K562 (cell line): ENCODE data around the gene STK4. TPM values are rescaled to one million over a fixed set of nuclear protein-coding genes. Genes with fewer than 3 reads are reported as not detected.

ENCODE experiments used
- ATAC-seq: fragments of 200-7000 bp; cut with Tn5 transposase; 3 replicates; pipeline ENCODE4 v1.9.1; 2020; ENCODE audit warnings: moderate library complexity
- BruUV-seq: library from RNA; stranded (reverse); fragments of 400-500 nt; replicated peaks from 2 replicates; lab custom pipeline; 2021; lab: Mats Ljungman, UMichigan
- CTCF ChIA-PET: fragments of 300-600 bp; formaldehyde crosslinking; extraction: SDS; loops from one replicate; lab custom pipeline; 2021; ENCODE audit warnings: low intra/inter-chr PET ratio; lab: Yijun Ruan, JAX
- POLR2A ChIA-PET: fragments of 300-600, 350-650 bp; sonication (Branson Sonifier 250); formaldehyde crosslinking; extraction: SDS; loops from one replicate; lab custom pipeline; 2021; ENCODE audit warnings: antibody characterized with exemption, inconsistent platforms; lab: Yijun Ruan, JAX
- DNase-seq, 4 experiments: peaks; one replicate each; pipeline versions ENCODE4 v3.0.0 to v3.0.0-alpha.2; 2011 to 2018; ENCODE audit warnings: low spot score in 3 of 4, mixed read lengths in 3 of 4; ENCODE audit errors: extremely low read depth in 1 of 4
- FAIRE-seq: peaks from 2 replicates; lab custom pipeline; 2011; peaks lifted over from hg19 to GRCh38; lab: Jason Lieb, UNC
- H2AFZ ChIP-seq: 2 replicates; pipeline ENCODE4 v1.6.0; 2011; ENCODE audit warnings: low read depth, low read length, control low read depth, inconsistent platforms
- H3K27ac ChIP-seq: fragments of 200-600 bp; 3 replicates; pipeline ENCODE4 v1.8.0; 2011; ENCODE audit warnings: low read depth, mild to moderate bottlenecking, control low read depth, inconsistent platforms, low read length, moderate library complexity, mixed read lengths; ENCODE audit errors: extremely low read depth
- H3K27me3 ChIP-seq, 2 experiments: fragments of 300-600 bp in 1 of 2; 2 replicates in 1 of 2; 3 replicates in 1 of 2; pipeline versions ENCODE4 v1.6.0 to v1.8.0; 2011; ENCODE audit warnings: inconsistent platforms in 2 of 2, low read length in 2 of 2, mild to moderate bottlenecking in 1 of 2, mixed read lengths in 1 of 2, moderate library complexity in 1 of 2; ENCODE audit not compliant: control insufficient read depth in 2 of 2, insufficient read depth in 2 of 2
- H3K36me3 ChIP-seq: fragments of 300-600 bp; 3 replicates; pipeline ENCODE4 v1.8.0; 2011; ENCODE audit warnings: mild to moderate bottlenecking, low read length, inconsistent platforms; ENCODE audit not compliant: control insufficient read depth, insufficient read depth
- H3K4me1 ChIP-seq, 2 experiments: fragments of 200-600 bp in 1 of 2; replicated peaks in 1 of 2; 2 replicates in 1 of 2; 3 replicates in 1 of 2; pipeline versions ENCODE4 v1.5.1 to v1.8.0; 2011; ENCODE audit warnings: inconsistent platforms in 2 of 2, low read length in 2 of 2, mild to moderate bottlenecking in 1 of 2, mixed read lengths in 1 of 2, moderate library complexity in 1 of 2; ENCODE audit not compliant: control insufficient read depth in 2 of 2, insufficient read depth in 2 of 2
- H3K4me2 ChIP-seq: 2 replicates; pipeline ENCODE4 v1.6.1; 2011; ENCODE audit warnings: low read length, control low read depth, inconsistent platforms, mixed read lengths; ENCODE audit not compliant: insufficient read depth
- H3K4me3 ChIP-seq: fragments of 200-600 bp; sonication (generic), shearing (Covaris generic); 2 replicates; pipeline ENCODE4 v1.5.1; 2016; ENCODE audit warnings: control low read depth, inconsistent platforms
- H3K79me2 ChIP-seq: fragments of 200-600 bp; 3 replicates; pipeline ENCODE4 v1.8.0; 2011; ENCODE audit warnings: low read length, inconsistent platforms; ENCODE audit not compliant: control insufficient read depth, insufficient read depth
- H3K9ac ChIP-seq, 2 experiments: 2 replicates each; pipeline versions ENCODE4 v1.6.0 to v1.6.1; 2011; ENCODE audit warnings: low read depth in 2 of 2, low read length in 2 of 2, control low read depth in 1 of 2, inconsistent platforms in 1 of 2, mild to moderate bottlenecking in 1 of 2, mixed read lengths in 1 of 2; ENCODE audit not compliant: insufficient read depth in 1 of 2
- H3K9me1 ChIP-seq: one replicate; pipeline ENCODE4 v1.6.0; 2011; ENCODE audit warnings: inconsistent platforms, mild to moderate bottlenecking, low read length, moderate library complexity; ENCODE audit not compliant: control insufficient read depth, insufficient read depth
- H3K9me3 ChIP-seq: replicated peaks from 2 replicates; pipeline ENCODE4 v1.5.1; 2011; ENCODE audit warnings: low read depth, low read length, inconsistent platforms; ENCODE audit not compliant: control insufficient read depth, insufficient read depth
- H4K20me1 ChIP-seq: replicated peaks from 2 replicates; pipeline ENCODE4 v1.6.1; 2011; ENCODE audit warnings: low read length, inconsistent platforms, mixed read lengths; ENCODE audit not compliant: control insufficient read depth, insufficient read depth
- CC2D1A ChIP-seq: fragments of 450-650 bp; IDR thresholded peaks from 2 replicates; pipeline ENCODE4 v1.6.1; 2017; ENCODE audit warnings: mild to moderate bottlenecking
- EHMT2 ChIP-seq: fragments of 450-650 bp; IDR thresholded peaks from 2 replicates; pipeline ENCODE4 v1.6.1; 2018; ENCODE audit warnings: antibody characterized with exemption
- HCFC1 ChIP-seq: IDR thresholded peaks from 2 replicates; pipeline ENCODE4 v1.6.1; 2012; ENCODE audit warnings: low read depth, low read length, improper control_type of control experiment
- HLTF ChIP-seq: fragments of 450-650 bp; IDR thresholded peaks from 2 replicates; pipeline ENCODE4 v1.6.1; 2016
- MCM7 ChIP-seq, 2 experiments: fragments of 450-650 bp; IDR thresholded peaks; 2 replicates each; pipeline ENCODE4 v1.6.1; 2016 to 2018
- MYC ChIP-seq, 2 experiments: fragments of 250-450 bp in 1 of 2; sonication (Bioruptor Pico) in 1 of 2; IDR thresholded peaks; 2 replicates each; pipeline versions ENCODE4 v1.5.1 to v1.6.1; 2012 to 2021; ENCODE audit warnings: low read depth in 2 of 2, borderline replicate concordance in 1 of 2, improper control_type of control experiment in 1 of 2, low read length in 1 of 2, mild to moderate bottlenecking in 1 of 2, moderate library complexity in 1 of 2
- NCOA4 ChIP-seq: fragments of 450-650 bp; IDR thresholded peaks from 2 replicates; pipeline ENCODE4 v1.6.1; 2018; ENCODE audit warnings: mild to moderate bottlenecking; ENCODE audit not compliant: partially characterized antibody
- NFRKB ChIP-seq: fragments of 450-650 bp; IDR thresholded peaks from 2 replicates; pipeline ENCODE4 v1.6.1; 2016; ENCODE audit warnings: low read depth
- PHB ChIP-seq: fragments of 250-450 bp; sonication (Bioruptor Pico); IDR thresholded peaks from 2 replicates; pipeline ENCODE4 v1.5.0; 2021
- POLR2B ChIP-seq: fragments of 450-650 bp; IDR thresholded peaks from 2 replicates; pipeline ENCODE4 v1.6.1; 2018; ENCODE audit warnings: low read depth; ENCODE audit not compliant: partially characterized antibody
- PRPF4 ChIP-seq: fragments of 200-400 bp; formaldehyde crosslinking; IDR thresholded peaks from one replicate; pipeline ENCODE4 v1.6.1; 2017; ENCODE audit warnings: low read length, low read depth, mild to moderate bottlenecking; ENCODE audit not compliant: insufficient read depth, poor library complexity, severe bottlenecking
- SMARCE1 ChIP-seq: fragments of 450-650 bp; IDR thresholded peaks from 2 replicates; pipeline ENCODE4 v1.7.1; 2016; ENCODE audit warnings: mild to moderate bottlenecking
- TCF3 ChIP-seq: sonication (generic); formaldehyde crosslinking; IDR thresholded peaks from 2 replicates; pipeline ENCODE4 v1.4.0; 2020; ENCODE audit warnings: mild to moderate bottlenecking, missing genetic modification reagents
- ZNF347 ChIP-seq: fragments of 450-650 bp; formaldehyde crosslinking; IDR thresholded peaks from 2 replicates; pipeline ENCODE4 v1.4.0; 2020; ENCODE audit warnings: low read depth, mild to moderate bottlenecking, moderate library complexity
- ZNF431 ChIP-seq: sonication (generic); formaldehyde crosslinking; IDR thresholded peaks from 2 replicates; pipeline ENCODE4 v1.8.0; 2022; ENCODE audit warnings: mild to moderate bottlenecking, missing genetic modification reagents
- ZNF699 ChIP-seq: fragments of 250-450 bp; sonication (Bioruptor Pico); IDR thresholded peaks from 2 replicates; pipeline ENCODE4 v1.8.0; 2021; ENCODE audit warnings: mild to moderate bottlenecking, moderate library complexity; ENCODE audit not compliant: insufficient replicate concordance
- WGBS: fragments of 100-300 bp; shearing (Covaris generic); methylation state at CpG from one replicate; pipeline ENCODE4 v1.1.6; 2016; ENCODE audit warnings: low coverage, mixed read lengths; ENCODE audit not compliant: insufficient coverage; ENCODE audit errors: missing lambda C conversion rate; 5-methylcytosine and 5-hydroxymethylcytosine counted together
- in situ Hi-C: fragments of 300-500 bp; cut with MboI; formaldehyde crosslinking; loops from 4 replicates; pipeline ENCODE4 v1.15.0; 2018; ENCODE audit warnings: inconsistent platforms, mixed read lengths
- intact Hi-C: fragments of 100-400 bp; cut with micrococcal nuclease; formaldehyde crosslinking; loops from 2 replicates; pipeline ENCODE4 v1.14.2; 2022
- polyA plus RNA-seq, 8 experiments: library from polyadenylated mRNA; depleted of rRNA in 4 of 8; stranded (reverse) in 5 of 8; unstranded in 3 of 8; fragments of >200 nt; fragmentation: Nextera tagmentation in 2 of 8; fragmentation: Illumina TruSeq in 1 of 8; extraction: Ambion mirVana in 2 of 8; extraction: Trizol in 1 of 8; gene quantifications; 2 replicates each; pipeline versions ENCODE4 v1.2.1 to v1.2.3, GENCODE V29; 2011 to 2014; ENCODE audit warnings: inconsistent platforms in 1 of 8, missing spikeins in 1 of 8
- total RNA-seq, 7 experiments: library from RNA; depleted of rRNA in 6 of 7; stranded (reverse); fragments of >200 nt in 6 of 7; fragmentation: Illumina TruSeq in 2 of 7; extraction: Trizol in 2 of 7; gene quantifications; 2 replicates each; pipeline versions ENCODE4 v1.2.1 to v1.2.3, GENCODE V29; 2011 to 2021; ENCODE audit warnings: low replicate concordance in 1 of 7
- TF ChIP-seq, protein P1 (sequence below), 2 experiments: fragments of 450-650 bp in 1 of 2; IDR thresholded peaks; 2 replicates each; pipeline ENCODE4 v1.6.1; 2011 to 2017; ENCODE audit warnings: low read depth in 2 of 2, antibody characterized with exemption in 1 of 2, borderline replicate concordance in 1 of 2, low read length in 1 of 2, mild to moderate bottlenecking in 1 of 2, mixed read lengths in 1 of 2; ENCODE audit not compliant: control insufficient read depth in 1 of 2
- TF ChIP-seq, protein P2 (sequence below): fragments of 450-650 bp; conservative IDR thresholded peaks from 2 replicates; pipeline ENCODE4 v1.6.1; 2016; ENCODE audit warnings: missing genetic modification characterization, low read depth, mild to moderate bottlenecking, missing compliant biosample characterization, moderate library complexity
- TF ChIP-seq, protein P3 (sequence below): sonication (generic); formaldehyde crosslinking; IDR thresholded peaks from 2 replicates; pipeline ENCODE4 v1.8.0; 2023; ENCODE audit warnings: mild to moderate bottlenecking, missing genetic modification reagents

The STK4 gene
- total and polyA plus RNA-seq, 9 of the 15 experiments (the other 6 are each of a cell fraction or from before 2014, with no cell fraction given): 11.9 to 30.6 (median 22.2) TPM

DNA sequence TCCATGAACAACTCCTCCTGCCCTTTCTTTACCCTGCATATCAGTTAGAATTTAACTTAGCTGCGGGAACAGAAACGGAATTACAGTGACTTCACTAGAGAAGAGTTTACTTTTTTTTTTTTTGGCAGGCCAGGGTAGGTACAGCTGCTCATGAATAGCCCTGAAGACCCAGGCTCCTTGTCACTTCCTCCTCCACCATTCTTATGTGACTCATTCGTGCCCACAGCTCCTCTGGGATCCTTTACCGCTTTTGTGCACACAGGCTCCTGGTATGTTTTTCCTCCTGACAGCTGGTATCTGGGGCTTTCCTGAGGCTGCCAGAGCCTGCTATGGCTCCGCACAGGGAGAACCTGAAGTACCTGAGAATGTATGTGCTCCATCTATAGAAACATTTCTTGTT lies 138.5 kb downstream of the STK4 start:
- DNase-seq (no peak), ATAC-seq (no peak), FAIRE-seq (no peak)
- H3K9me1 ChIP-seq: no peaks in the 10 kb centered on the region
- H3K36me3 ChIP-seq: no peaks in the 10 kb centered on the region
- H3K4me2 ChIP-seq: no peak overlapping the region
- H3K9me3 ChIP-seq: no peaks in the 10 kb centered on the region
- peaks cover 29 to 37% of the 10 kb centered on the region in 2 experiments for H3K27me3 ChIP-seq
- no peaks in the 10 kb centered on the region for H4K20me1 ChIP-seq
- TF ChIP-seq, protein P1, sequence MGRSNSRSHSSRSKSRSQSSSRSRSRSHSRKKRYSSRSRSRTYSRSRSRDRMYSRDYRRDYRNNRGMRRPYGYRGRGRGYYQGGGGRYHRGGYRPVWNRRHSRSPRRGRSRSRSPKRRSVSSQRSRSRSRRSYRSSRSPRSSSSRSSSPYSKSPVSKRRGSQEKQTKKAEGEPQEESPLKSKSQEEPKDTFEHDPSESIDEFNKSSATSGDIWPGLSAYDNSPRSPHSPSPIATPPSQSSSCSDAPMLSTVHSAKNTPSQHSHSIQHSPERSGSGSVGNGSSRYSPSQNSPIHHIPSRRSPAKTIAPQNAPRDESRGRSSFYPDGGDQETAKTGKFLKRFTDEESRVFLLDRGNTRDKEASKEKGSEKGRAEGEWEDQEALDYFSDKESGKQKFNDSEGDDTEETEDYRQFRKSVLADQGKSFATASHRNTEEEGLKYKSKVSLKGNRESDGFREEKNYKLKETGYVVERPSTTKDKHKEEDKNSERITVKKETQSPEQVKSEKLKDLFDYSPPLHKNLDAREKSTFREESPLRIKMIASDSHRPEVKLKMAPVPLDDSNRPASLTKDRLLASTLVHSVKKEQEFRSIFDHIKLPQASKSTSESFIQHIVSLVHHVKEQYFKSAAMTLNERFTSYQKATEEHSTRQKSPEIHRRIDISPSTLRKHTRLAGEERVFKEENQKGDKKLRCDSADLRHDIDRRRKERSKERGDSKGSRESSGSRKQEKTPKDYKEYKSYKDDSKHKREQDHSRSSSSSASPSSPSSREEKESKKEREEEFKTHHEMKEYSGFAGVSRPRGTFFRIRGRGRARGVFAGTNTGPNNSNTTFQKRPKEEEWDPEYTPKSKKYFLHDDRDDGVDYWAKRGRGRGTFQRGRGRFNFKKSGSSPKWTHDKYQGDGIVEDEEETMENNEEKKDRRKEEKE (IDR thresholded peaks at IDR 0.05; ENCODE audit: borderline replicate concordance in 1 of 2, control insufficient read depth in 1 of 2, low read depth in 2 of 2, low read length in 1 of 2): no peak
- TF ChIP-seq ZNF431 (CRISPR knock-in tag) (no peak), ZNF347 (CRISPR knock-in tag) (no peak), EHMT2 (no peak), NCOA4 (no peak), HCFC1 (no peak), MCM7 (IDR thresholded peaks at IDR 0.05) (no peak), SMARCE1 (no peak), MYC (IDR thresholded peaks at IDR 0.05; ENCODE audit: low read depth, low read length) (no peak), MYC (CRISPR knock-in tag; IDR thresholded peaks at IDR 0.05; ENCODE audit: borderline replicate concordance, low read depth) (no peak), PRPF4 (no peak), NFRKB (no peak), CC2D1A (no peak), PHB (CRISPR knock-in tag) (no peak), TCF3 (no peak), ZNF699 (CRISPR knock-in tag) (no peak), HLTF (no peak), POLR2B (no peak)
- TF ChIP-seq, protein P2, sequence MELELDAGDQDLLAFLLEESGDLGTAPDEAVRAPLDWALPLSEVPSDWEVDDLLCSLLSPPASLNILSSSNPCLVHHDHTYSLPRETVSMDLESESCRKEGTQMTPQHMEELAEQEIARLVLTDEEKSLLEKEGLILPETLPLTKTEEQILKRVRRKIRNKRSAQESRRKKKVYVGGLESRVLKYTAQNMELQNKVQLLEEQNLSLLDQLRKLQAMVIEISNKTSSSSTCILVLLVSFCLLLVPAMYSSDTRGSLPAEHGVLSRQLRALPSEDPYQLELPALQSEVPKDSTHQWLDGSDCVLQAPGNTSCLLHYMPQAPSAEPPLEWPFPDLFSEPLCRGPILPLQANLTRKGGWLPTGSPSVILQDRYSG: no peak
- TF ChIP-seq, protein P3, sequence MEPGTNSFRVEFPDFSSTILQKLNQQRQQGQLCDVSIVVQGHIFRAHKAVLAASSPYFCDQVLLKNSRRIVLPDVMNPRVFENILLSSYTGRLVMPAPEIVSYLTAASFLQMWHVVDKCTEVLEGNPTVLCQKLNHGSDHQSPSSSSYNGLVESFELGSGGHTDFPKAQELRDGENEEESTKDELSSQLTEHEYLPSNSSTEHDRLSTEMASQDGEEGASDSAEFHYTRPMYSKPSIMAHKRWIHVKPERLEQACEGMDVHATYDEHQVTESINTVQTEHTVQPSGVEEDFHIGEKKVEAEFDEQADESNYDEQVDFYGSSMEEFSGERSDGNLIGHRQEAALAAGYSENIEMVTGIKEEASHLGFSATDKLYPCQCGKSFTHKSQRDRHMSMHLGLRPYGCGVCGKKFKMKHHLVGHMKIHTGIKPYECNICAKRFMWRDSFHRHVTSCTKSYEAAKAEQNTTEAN (CRISPR knock-in tag): no peak
- peaks cover 0 to 7% of the 10 kb centered on the region in 2 experiments; a peak in 1 of 5 replicates for H3K4me1 ChIP-seq
- no peak overlapping the region for H3K4me3 ChIP-seq
- WGBS: 6% methylated on average over 5 of the region's 5 CpGs
- CTCF ChIA-PET: no interaction called here
- no peak overlapping the region for H3K27ac ChIP-seq
- no TSS peak for BruUV-seq
- intact Hi-C loops: no loop called here
- in situ Hi-C loops: no loop called here
- no peaks in the 10 kb centered on the region for H3K79me2 ChIP-seq
- no peak overlapping the region for H3K9ac ChIP-seq
- H2AFZ ChIP-seq: no peak overlapping the region
- POLR2A ChIA-PET: interaction anchor here (0.6 to 1.0 kb wide), 3 partner anchors 8 to 305 kb away, joined by 3 to 6 read pairs (median 3); no protein-coding TSS in a partner anchor
